Activated CD8-positive, alpha-beta T cell treated with anti-CD3 and anti-CD28 coated beads for 36 hours (primary cell): ENCODE measurements around the gene CDC5L. TPM values are rescaled to one million over a fixed set of nuclear protein-coding genes. Genes with fewer than 3 reads are reported as not detected.

Experiments used
- ATAC-seq: fragments of 200-7000 bp; cut with Tn5 transposase; one replicate; pipeline ENCODE4 v1.10.0; 2021; ENCODE audit warnings: mild to moderate bottlenecking, moderate library complexity
- CTCF ChIA-PET: fragments of 350-600 bp; sonication (Branson Sonifier 250); formaldehyde crosslinking; loops from one replicate; lab custom pipeline; 2021; ENCODE audit warnings: antibody characterized with exemption; lab: Charles Lee
- POLR2A ChIA-PET: fragments of 350-600 bp; sonication (Branson Sonifier 250); formaldehyde crosslinking; loops from one replicate; lab custom pipeline; 2021; ENCODE audit warnings: antibody characterized with exemption; lab: Charles Lee
- DNase-seq: peaks from one replicate; pipeline ENCODE4 v3.0.0-alpha.2; 2020
- H3K27ac Mint-ChIP-seq: one replicate; pipeline ENCODE4 v1.8.0; 2021; ENCODE audit warnings: mild to moderate bottlenecking, mixed read lengths
- H3K27me3 Mint-ChIP-seq: one replicate; pipeline ENCODE4 v1.8.0; 2021; ENCODE audit warnings: mixed read lengths
- H3K36me3 Mint-ChIP-seq: one replicate; pipeline ENCODE4 v1.8.0; 2021; ENCODE audit warnings: low read depth, mixed read lengths
- H3K4me1 Mint-ChIP-seq: one replicate; pipeline ENCODE4 v1.8.0; 2021; ENCODE audit warnings: low read depth, mixed read lengths
- H3K4me3 Mint-ChIP-seq: one replicate; pipeline ENCODE4 v1.8.0; 2021; ENCODE audit warnings: mild to moderate bottlenecking, moderate library complexity, mixed read lengths
- H3K9me3 Mint-ChIP-seq: one replicate; pipeline ENCODE4 v1.8.0; 2021; ENCODE audit warnings: mixed read lengths
- CTCF ChIP-seq: fragments of 200-600 bp; IDR thresholded peaks from one replicate; pipeline ENCODE4 v1.8.0; 2022; ENCODE audit warnings: antibody characterized with exemption, mild to moderate bottlenecking
- intact Hi-C: fragments of 100-400 bp; cut with micrococcal nuclease; formaldehyde crosslinking; loops from one replicate; pipeline ENCODE4 v1.10.0; 2022
- total RNA-seq, 2 experiments: library from RNA; stranded (reverse); gene quantifications; one replicate each; pipeline ENCODE4 v1.2.3, GENCODE V29; 2021

The CDC5L gene
- total RNA-seq, 2 experiments from 2014 or later: 20.4 to 21.4 TPM

GRCh38 chr6:44458551-44458950 lies 71.0 kb downstream of the CDC5L start:
- POLR2A ChIA-PET: no interaction called here
- no peak overlapping the region for H3K27ac Mint-ChIP-seq

GRCh38 chr6:44462335-44462734 lies 74.8 kb downstream of the CDC5L start:
- ChIA-PET POLR2A (interaction anchor here (1.5 kb wide), 1 partner anchor 28 kb away, joined by 4 read pairs; no protein-coding TSS in a partner anchor), CTCF (interaction anchor here (5.5 to 6.5 kb wide), 2 partner anchors 8 to 13 kb away, joined by 42 to 50 read pairs; no protein-coding TSS in a partner anchor)
- H3K27ac Mint-ChIP-seq: no peak overlapping the region

More at GRCh38 chr6:44458551-44458950, 71.0 kb downstream of the CDC5L start:
- no peak overlapping the region for H3K4me3 Mint-ChIP-seq
- peaks cover 6% of the 10 kb centered on the region for H3K27me3 Mint-ChIP-seq
- CTCF ChIA-PET: interaction anchor here (0.8 to 6.5 kb wide), 8 partner anchors 11 to 190 kb away, joined by 3 to 50 read pairs (median 6); no protein-coding TSS in a partner anchor
- intact Hi-C loops: loop anchor here (5.0 kb wide), 1 partner anchor 191 kb away; the partner anchor contains the start of gene NFKBIE
- H3K36me3 Mint-ChIP-seq: no peaks in the 10 kb centered on the region
- peaks cover 1% of the 10 kb centered on the region for H3K4me1 Mint-ChIP-seq
- no peaks in the 10 kb centered on the region for H3K9me3 Mint-ChIP-seq
- ATAC-seq (no peak), DNase-seq (no peak)
- no peak for TF ChIP-seq CTCF

GRCh38 chr6:44462797-44463727 lies 75.6 kb downstream of the CDC5L start:
- Mint-ChIP-seq H3K27ac (no peak overlapping the region), H3K4me3 (no peak overlapping the region), H3K4me1 (no peaks in the 10 kb centered on the region), H3K9me3 (no peaks in the 10 kb centered on the region), H3K27me3 (no peaks in the 10 kb centered on the region), H3K36me3 (no peaks in the 10 kb centered on the region)
- no peak for ATAC-seq
- TF ChIP-seq CTCF: no peak
- POLR2A ChIA-PET: interaction anchor here (1.5 kb wide), 1 partner anchor 29 kb away, joined by 4 read pairs; no protein-coding TSS in a partner anchor
- CTCF ChIA-PET: interaction anchor here (1.5 to 6.5 kb wide), 2 partner anchors 12 to 18 kb away, joined by 3 to 42 read pairs; no protein-coding TSS in a partner anchor
- intact Hi-C loops: no loop called here
- DNase-seq: no peak

More at GRCh38 chr6:44462335-44462734, 74.8 kb downstream of the CDC5L start:
- DNase-seq (no peak), ATAC-seq (no peak)
- Mint-ChIP-seq H3K9me3 (no peaks in the 10 kb centered on the region), H3K4me1 (no peaks in the 10 kb centered on the region), H3K27me3 (peaks cover 4% of the 10 kb centered on the region), H3K36me3 (no peaks in the 10 kb centered on the region), H3K4me3 (no peak overlapping the region)
- TF ChIP-seq CTCF: no peak
- intact Hi-C loops: no loop called here

- POLR2A ChIA-PET: interaction anchor here (1.5 kb wide), 1 partner anchor 29 kb away, joined by 4 read pairs; no protein-coding TSS in a partner anchor
- Mint-ChIP-seq H3K27ac (no peak overlapping the region), H3K27me3 (peaks cover under 1% of the 10 kb centered on the region), H3K36me3 (no peaks in the 10 kb centered on the region), H3K9me3 (no peaks in the 10 kb centered on the region), H3K4me3 (no peak overlapping the region), H3K4me1 (no peaks in the 10 kb centered on the region)
- no peak for ATAC-seq
- intact Hi-C loops: no loop called here
- CTCF ChIA-PET: interaction anchor here (1.5 to 6.5 kb wide), 3 partner anchors 11 to 19 kb away, joined by 3 to 42 read pairs (median 27); no protein-coding TSS in a partner anchor
- TF ChIP-seq CTCF: no peak
- DNase-seq: no peak
Measured at GRCh38 chr6:44463728-44464450, 76.4 kb downstream of the CDC5L start.
